C4-2B (cell line): ENCODE data around the gene ISM2.

ENCODE experiments used
- CTCF ChIP-seq: fragments of 450-650 bp; conservative IDR thresholded peaks from 2 replicates; pipeline ENCODE4 v1.5.1; 2017; ENCODE audit warnings: mild to moderate bottlenecking
- ZFX ChIP-seq: fragments of 450-650 bp; IDR thresholded peaks from 2 replicates; pipeline ENCODE4 v1.6.1; 2017

DNA sequence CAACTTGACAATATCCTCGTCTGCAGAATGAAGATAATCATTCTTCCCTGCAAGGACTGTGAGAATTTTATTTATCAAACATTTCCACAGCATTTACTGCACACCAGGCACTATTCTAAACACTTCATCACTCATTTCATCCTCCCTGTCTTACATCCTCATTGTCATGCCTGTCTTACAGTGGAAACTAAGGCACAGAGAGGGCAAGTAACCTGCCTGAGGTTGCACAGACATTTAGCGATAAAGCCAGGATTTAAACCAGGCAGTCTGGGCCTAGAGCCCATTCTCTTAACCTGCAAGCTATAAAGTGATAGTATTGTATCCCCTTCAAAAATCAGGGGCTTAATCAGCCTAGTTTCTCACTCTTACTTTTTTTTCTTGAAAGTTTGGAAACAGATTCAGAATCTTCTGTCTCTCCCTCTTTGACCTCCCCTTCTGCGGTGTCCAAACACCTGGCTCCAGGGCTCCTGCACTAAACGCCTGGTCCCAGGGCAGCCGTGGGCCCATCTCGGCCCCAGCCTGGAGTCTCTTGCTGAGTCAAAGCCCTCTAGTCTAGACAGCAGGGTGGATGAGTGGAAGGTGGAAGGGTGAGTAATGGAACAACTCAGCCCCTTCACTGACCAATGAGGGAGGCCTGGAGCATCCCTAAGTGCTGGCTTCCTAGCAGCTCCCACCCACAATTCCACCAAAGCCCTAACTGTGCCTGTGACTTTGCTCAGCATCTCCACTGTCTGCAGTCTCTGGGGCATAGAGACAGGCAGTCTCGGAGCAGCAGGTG lies 12.5 kb downstream of the ISM2 start:
- no peak for TF ChIP-seq CTCF
- no peak for TF ChIP-seq ZFX
